ENCODE data around the gene ATP2A3.

The ATP2A3 gene

DNA sequence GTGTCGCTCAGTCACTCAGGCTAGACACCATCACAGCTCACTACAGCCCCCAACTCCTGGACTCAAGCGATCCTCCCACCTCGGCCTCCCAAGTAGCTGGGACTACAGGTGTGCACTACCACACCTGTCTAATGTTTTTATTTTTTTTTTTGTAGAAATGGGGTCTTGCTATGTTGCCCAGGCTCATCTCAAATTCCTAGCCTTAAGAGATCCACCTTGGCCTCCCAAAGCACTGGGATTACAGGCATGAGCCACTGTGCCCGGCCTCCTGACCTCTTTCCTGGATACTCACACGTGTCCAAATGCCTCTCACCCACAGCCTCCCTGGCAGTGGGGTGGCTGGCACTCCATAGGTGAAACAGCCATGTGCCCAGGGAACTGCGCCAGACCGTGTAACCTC lies 88.9 kb downstream of the ATP2A3 start:
- TF ChIP-seq GABPA (IDR thresholded peaks at IDR 0.05; ENCODE audit: low read depth) (no peak), SPI1 (IDR thresholded peaks at IDR 0.05; ENCODE audit: borderline replicate concordance, low read depth) (no peak), POLR2AphosphoS5 (IDR thresholded peaks at IDR 0.05; ENCODE audit: low read depth) (no peak)
- TF ChIP-seq, protein P1, sequence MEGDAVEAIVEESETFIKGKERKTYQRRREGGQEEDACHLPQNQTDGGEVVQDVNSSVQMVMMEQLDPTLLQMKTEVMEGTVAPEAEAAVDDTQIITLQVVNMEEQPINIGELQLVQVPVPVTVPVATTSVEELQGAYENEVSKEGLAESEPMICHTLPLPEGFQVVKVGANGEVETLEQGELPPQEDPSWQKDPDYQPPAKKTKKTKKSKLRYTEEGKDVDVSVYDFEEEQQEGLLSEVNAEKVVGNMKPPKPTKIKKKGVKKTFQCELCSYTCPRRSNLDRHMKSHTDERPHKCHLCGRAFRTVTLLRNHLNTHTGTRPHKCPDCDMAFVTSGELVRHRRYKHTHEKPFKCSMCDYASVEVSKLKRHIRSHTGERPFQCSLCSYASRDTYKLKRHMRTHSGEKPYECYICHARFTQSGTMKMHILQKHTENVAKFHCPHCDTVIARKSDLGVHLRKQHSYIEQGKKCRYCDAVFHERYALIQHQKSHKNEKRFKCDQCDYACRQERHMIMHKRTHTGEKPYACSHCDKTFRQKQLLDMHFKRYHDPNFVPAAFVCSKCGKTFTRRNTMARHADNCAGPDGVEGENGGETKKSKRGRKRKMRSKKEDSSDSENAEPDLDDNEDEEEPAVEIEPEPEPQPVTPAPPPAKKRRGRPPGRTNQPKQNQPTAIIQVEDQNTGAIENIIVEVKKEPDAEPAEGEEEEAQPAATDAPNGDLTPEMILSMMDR (IDR thresholded peaks at IDR 0.05; ENCODE audit: insufficient read depth, low read length): no peak
- TF ChIP-seq, protein P2, sequence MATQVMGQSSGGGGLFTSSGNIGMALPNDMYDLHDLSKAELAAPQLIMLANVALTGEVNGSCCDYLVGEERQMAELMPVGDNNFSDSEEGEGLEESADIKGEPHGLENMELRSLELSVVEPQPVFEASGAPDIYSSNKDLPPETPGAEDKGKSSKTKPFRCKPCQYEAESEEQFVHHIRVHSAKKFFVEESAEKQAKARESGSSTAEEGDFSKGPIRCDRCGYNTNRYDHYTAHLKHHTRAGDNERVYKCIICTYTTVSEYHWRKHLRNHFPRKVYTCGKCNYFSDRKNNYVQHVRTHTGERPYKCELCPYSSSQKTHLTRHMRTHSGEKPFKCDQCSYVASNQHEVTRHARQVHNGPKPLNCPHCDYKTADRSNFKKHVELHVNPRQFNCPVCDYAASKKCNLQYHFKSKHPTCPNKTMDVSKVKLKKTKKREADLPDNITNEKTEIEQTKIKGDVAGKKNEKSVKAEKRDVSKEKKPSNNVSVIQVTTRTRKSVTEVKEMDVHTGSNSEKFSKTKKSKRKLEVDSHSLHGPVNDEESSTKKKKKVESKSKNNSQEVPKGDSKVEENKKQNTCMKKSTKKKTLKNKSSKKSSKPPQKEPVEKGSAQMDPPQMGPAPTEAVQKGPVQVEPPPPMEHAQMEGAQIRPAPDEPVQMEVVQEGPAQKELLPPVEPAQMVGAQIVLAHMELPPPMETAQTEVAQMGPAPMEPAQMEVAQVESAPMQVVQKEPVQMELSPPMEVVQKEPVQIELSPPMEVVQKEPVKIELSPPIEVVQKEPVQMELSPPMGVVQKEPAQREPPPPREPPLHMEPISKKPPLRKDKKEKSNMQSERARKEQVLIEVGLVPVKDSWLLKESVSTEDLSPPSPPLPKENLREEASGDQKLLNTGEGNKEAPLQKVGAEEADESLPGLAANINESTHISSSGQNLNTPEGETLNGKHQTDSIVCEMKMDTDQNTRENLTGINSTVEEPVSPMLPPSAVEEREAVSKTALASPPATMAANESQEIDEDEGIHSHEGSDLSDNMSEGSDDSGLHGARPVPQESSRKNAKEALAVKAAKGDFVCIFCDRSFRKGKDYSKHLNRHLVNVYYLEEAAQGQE (IDR thresholded peaks at IDR 0.05; ENCODE audit: insufficient replicate concordance, low read depth): no peak
- no peak for DNase-seq (ENCODE audit: low read depth in 1 of 2, low spot score in 1 of 2)
- H3K27ac ChIP-seq (replicated peaks): no peak overlapping the region
- no peaks in the 10 kb centered on the region for H3K27me3 ChIP-seq (ENCODE audit: insufficient read depth, poor library complexity, severe bottlenecking)
- no peak overlapping the region for H3K4me3 ChIP-seq (replicated peaks; ENCODE audit: insufficient read depth, low read length)

All from HL-60 (cell line).